ENCODE measurements around the gene CENPU. TPM values are rescaled to one million over a fixed set of nuclear protein-coding genes. Genes with fewer than 3 reads are reported as not detected.

Gene CENPU
- total RNA-seq, 2 donors from 2014 or later, result 0.85 to 1.1 TPM

DNA sequence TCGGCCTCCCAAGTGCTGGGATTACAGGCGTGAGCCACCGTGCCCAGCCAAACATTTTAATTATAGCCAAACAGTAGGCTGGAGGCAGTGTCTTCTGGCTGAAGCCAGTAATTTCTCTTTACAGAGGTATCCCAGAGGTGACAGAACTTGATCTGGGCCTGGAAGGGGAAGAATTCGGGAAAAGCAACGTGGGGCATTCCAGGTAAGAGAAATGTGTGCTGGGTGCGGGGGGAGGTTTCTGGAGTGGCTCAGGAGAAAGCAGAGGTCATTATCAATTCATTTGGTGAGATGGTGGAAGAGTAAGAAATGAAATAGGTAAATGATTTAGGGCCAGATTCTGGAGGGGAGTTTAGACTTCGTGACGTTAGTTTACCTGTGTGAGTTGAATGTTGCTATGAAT, 82.0 kb downstream of the CENPU start:
- Histone ChIP-seq H3K36me3 (peaks cover 1% of the 10 kb centered on the region), H3K4me3 (no peak overlapping the region), H3K9me3 (no peaks in the 10 kb centered on the region), H3K27me3 (no peaks in the 10 kb centered on the region), H3K27ac (no peak overlapping the region), H3K4me1 (peaks cover 0 to 33% of the 10 kb centered on the region in 2 donors)
- no peak for DNase-seq (ENCODE audit: low spot score)
- TF ChIP-seq, protein P1, sequence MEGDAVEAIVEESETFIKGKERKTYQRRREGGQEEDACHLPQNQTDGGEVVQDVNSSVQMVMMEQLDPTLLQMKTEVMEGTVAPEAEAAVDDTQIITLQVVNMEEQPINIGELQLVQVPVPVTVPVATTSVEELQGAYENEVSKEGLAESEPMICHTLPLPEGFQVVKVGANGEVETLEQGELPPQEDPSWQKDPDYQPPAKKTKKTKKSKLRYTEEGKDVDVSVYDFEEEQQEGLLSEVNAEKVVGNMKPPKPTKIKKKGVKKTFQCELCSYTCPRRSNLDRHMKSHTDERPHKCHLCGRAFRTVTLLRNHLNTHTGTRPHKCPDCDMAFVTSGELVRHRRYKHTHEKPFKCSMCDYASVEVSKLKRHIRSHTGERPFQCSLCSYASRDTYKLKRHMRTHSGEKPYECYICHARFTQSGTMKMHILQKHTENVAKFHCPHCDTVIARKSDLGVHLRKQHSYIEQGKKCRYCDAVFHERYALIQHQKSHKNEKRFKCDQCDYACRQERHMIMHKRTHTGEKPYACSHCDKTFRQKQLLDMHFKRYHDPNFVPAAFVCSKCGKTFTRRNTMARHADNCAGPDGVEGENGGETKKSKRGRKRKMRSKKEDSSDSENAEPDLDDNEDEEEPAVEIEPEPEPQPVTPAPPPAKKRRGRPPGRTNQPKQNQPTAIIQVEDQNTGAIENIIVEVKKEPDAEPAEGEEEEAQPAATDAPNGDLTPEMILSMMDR (IDR thresholded peaks at IDR 0.05), result no peak

DNA sequence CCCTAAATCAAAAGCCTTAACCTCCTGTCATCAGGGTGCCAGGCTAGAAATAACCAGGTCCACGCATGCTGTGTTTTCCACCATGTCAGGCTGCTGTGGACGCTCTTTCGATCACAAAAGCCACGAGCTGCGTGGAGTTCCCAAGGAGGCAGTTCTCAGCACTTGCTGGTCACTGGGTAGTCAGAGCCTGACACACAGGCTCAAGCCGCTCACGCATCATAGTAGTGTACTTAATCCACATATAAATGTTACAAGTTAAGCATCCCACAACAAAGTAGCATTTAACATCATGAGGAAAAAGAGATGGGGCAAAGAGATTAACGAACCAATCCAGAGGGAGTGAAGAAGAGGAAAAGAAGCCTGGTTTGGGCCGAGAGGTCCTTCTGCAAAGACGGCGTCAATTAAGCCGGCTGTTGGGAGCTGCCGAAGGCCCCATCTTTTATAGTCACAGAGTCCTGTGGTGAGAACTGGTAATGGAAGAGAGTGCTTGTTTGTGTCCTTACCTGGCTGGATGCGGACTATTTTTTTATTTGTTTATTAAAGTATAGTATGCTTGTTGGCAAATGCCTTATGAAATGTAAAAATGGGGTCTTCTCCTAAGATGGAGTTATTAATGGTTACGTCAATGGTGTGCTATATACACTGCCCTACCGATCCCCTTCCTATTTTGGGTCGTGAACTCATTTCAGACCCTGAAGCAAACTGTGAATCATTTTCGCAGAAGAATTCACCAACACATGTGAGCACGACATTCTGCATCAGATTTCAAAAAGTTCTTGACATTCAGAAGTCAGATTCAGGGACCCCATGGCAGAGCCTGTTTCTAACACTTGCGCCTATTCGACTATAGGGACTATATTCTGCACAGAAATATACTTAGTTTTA, 83.7 kb downstream of the CENPU start:
- TF ChIP-seq, protein P1 (IDR thresholded peaks at IDR 0.05), result no peak
- H3K4me1 ChIP-seq, result peaks cover 0 to 42% of the 10 kb centered on the region in 2 donors
- no peaks in the 10 kb centered on the region for H3K36me3 ChIP-seq
- H3K27ac ChIP-seq, result peak overlapping the region; percentile 91 to 99
- H3K4me3 ChIP-seq, result peak overlapping the region; percentile 55 to 88
- H3K9me3 ChIP-seq, result no peaks in the 10 kb centered on the region
- DNase-seq (ENCODE audit: low spot score), result no peak
- H3K27me3 ChIP-seq, result no peaks in the 10 kb centered on the region

DNA sequence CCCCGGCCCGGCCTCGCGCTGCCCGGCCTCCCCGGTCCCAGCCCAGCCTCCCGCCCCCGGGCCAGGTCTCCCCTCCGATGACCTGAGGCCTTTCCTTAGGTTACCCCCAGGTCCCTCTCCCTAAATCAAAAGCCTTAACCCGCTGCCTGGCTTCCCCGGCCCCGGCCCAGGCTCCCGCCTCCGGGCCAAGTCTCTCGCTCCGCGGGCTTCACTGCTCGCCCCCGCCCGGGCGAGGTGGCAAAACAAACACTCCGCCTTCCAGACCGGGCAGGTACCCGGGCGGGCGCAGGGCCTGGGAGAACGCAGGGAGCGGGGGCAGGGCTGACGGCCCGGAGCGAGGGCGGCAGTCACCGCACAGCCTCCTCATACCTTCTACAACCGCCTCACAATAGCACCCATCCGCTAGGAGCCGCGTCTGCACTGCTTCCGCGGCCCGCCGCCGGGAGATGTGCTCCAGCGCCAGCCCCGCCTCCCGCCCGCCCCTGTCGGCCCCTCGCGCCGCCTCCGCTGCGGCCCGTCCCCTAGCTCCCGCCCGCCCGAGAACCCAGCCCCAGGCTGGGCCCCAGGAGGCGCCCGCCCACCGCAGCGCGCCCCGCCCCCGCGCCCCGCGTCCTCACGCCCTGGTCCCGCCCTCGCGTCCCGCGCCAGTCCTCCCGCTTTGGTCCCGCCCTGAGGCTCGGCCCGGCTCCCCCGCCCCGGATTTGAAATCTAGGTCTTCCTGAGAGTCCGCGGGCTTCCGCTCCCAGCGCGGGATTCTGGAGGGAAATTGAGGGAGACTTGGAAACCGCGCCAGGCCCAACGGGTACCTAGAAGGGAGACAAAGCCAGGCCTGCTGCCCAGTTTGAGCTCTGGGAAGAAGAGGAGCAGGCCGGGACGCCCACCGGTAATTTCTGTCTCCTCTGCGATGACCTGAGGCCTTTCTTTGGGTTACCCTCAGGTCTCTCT, 84.6 kb downstream of the CENPU start, which contains the start of the genes CASP3 and PRIMPOL:
Gene CASP3 (minus strand): TSS at position 422 of the 945 bp plus-strand sequence. CDS start 10,994 bp downstream, outside the sequence.
Gene PRIMPOL (plus strand): TSS at position 713 of the 945 bp plus-strand sequence. CDS start 7,403 bp downstream, outside the sequence.
- Histone ChIP-seq H3K9me3 (no peaks in the 10 kb centered on the region), H3K36me3 (no peaks in the 10 kb centered on the region), H3K4me3 (peak within 1 kb of the TSS; percentile 78 to 88), H3K4me1 (peaks cover 0 to 52% of the 10 kb centered on the region in 2 donors), H3K27me3 (no peaks in the 10 kb centered on the region), H3K27ac (peak within 1 kb of the TSS; percentile 98 to 99)
- TF ChIP-seq, protein P1 (IDR thresholded peaks at IDR 0.05), result peak; percentile 17 to 36
- DNase-seq (ENCODE audit: low spot score), result peak; percentile 96

DNA sequence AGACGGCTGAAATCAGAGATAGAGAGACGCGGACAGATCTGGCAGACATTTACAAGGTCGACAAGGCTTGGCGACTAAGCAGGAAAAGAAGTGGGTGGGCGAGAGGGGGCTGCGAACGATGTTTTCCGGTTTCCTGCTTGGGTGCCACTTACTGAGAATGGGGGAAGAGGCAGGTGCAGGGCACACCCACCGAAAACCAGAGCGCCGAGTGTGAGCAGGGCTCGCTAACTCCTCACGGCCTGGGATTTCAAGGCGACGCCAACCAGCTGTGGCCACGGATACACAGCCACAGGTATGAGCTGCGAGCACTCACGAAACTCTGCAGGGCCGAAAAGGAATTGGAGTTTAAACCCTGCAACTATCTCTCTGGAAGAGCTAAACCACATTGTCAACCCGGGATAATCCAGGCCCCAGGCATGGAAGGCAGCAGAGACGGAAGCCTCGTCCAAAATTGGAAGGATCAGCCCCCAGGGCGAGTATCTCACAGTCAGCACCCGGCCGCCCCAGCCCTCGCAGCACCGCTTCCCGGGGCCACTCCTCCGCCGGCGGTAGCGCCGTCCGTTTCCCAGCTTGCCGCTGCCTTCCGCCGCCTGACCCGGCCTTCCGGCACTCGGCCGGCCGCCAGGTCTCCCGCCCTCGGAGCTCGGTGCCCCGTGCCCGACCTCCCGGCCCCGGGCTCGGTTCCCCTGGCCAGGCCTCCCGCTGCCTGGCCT, 85.4 kb downstream of the CENPU start:
- Histone ChIP-seq H3K4me3 (peak overlapping the region; percentile 78 to 88), H3K27ac (peak overlapping the region; percentile 98 to 99), H3K27me3 (no peaks in the 10 kb centered on the region), H3K9me3 (no peaks in the 10 kb centered on the region), H3K4me1 (peaks cover 0 to 58% of the 10 kb centered on the region in 2 donors), H3K36me3 (no peaks in the 10 kb centered on the region)
- peak; percentile 68 for DNase-seq (ENCODE audit: low spot score)
- TF ChIP-seq, protein P1 (IDR thresholded peaks at IDR 0.05), result no peak

DNA sequence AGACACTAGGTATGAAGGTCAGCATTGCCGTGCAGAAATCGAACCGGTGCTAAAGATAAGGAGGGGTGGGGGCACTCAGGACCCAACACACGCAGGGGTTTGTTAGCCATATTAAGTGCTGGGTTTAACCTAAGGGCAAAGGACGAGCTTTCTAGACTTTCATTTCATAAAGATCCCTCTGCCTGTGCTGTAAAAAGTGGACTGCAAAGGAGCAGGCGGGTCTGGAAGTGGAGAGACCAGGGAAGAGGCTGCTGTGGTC, 85.9 kb downstream of the CENPU start:
- no peak for DNase-seq (ENCODE audit: low spot score)
- Histone ChIP-seq H3K27me3 (no peaks in the 10 kb centered on the region), H3K4me3 (peak overlapping the region; percentile 78 to 88), H3K4me1 (peaks cover 0 to 59% of the 10 kb centered on the region in 2 donors), H3K9me3 (no peaks in the 10 kb centered on the region), H3K36me3 (no peaks in the 10 kb centered on the region), H3K27ac (peak overlapping the region; percentile 98 to 99)
- TF ChIP-seq, protein P1 (IDR thresholded peaks at IDR 0.05), result no peak

All from right atrium auricular region (tissue), 2 donors.